ENCODE results near the gene TENT4A.

- no peak for TF ChIP-seq CTCF (IDR thresholded peaks at IDR 0.05)
- TF ChIP-seq EP300 (IDR thresholded peaks at IDR 0.05): no peak
- TF ChIP-seq POLR2AphosphoS5 (IDR thresholded peaks at IDR 0.05): no peak
- no peak for TF ChIP-seq POLR2A (IDR thresholded peaks at IDR 0.05)
Observed at GRCh38 chr5:6750142-6750840, 37.1 kb downstream of the TENT4A start.

Measured in stomach (tissue), 4 donors.